GM21526 (cell line): ENCODE results near the gene SCO1.

Experiments used
- ATAC-seq: cut with Tn5 transposase; IDR thresholded peaks from one replicate; pipeline ENCODE4 v1.9.1; 2021; ENCODE audit warnings: moderate library complexity; ENCODE audit not compliant: unreplicated experiment, low FRiP score

Gene SCO1

DNA sequence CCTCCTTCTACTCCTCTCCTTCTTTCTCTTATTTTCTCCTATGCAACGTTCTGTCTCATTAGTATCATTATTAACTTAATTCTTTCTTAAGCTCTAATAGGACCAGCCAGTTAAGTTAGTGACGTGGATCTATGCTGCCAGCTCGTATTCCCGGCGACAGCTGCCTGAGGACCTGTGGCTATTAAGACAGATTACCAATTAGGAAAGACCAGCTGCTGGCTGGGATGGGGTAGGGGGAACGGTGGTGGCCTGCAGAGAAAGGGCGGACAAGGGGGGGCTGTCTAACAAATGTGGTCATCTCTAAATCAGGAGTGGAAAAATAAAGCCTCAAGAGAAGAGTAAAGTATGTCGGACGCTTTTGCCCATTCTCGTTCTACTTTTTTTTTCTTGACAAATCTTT, 39.5 kb downstream of the SCO1 start:
- ATAC-seq: no peak

DNA sequence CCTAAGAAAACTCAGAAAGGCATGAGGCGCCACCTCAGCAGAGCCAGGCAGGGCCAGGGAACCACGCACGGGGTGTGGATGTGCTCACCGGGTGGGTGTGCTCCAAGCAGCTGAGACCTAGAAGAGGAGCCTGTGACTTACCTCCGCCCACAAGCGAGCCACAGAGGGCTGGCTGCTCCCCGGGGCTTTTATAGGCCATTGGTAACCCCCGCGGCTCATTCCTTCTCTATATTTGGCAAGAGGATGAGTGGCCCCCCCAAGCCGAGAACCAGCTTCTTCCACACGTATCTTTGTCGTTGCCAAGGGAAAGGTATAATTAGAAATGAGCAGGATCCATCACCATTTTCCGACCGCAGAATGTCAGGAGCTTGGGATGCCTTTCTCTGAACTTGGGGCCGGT, 40.2 kb downstream of the SCO1 start, which contains the start of gene MYH3:
MYH3 (minus strand) TSS at position 162 of the 400 bp plus-strand sequence. CDS start 2,245 bp downstream, outside the sequence.
- ATAC-seq: no peak

DNA sequence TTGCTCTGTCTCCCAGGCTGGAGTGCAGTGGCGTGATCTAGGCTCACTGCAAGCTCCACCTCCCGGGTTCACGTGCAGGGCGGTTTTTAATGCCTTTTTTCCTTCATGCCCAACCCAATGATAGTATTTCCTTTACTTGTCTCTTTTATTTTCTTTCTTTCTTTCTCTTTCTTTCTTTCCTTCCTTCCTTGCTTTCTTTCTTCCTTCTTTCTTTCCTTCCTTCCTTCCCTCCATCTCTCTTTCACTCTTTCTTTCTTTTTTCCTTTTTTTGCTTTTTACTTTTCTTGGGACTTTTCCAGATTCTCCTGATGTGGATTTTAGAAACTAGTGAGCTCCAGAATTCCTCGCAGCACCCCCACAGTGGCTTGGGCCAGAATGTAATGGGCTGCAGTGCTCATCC, 43.3 kb downstream of the SCO1 start:
- ATAC-seq: no peak

DNA sequence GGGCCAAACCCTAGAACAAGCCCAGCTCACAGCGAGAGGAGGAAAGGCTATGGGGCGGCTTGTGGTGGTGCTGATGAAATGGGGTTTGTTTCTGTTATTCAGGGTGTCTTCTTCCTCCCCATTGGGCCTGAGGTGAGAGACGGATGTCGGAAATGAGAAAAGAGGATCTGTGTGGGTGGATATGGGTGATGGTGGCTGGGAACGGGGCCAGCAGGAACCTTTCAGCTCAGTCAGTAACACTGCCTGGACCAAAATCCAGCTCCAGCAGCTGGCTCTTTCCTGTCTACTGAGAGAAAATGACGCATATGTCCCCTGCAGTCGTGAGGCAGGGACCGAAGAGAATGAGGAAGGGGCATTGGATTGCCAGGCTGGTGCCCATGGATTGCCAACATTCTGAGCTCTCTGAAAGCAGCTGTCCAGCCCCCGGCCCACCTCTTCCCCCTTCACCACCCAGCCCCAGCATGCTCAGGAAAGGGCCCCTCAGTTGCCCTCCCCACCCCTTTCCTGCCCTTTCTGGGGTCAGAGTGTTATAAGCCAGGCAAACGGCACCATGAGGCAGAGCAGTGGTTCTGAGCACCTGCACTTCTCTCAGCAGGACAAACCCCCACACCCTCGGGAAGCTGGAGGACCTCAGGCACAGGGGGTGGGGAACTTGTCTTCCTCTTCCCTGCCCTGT, 44.2 kb downstream of the SCO1 start:
- no peak for ATAC-seq

DNA sequence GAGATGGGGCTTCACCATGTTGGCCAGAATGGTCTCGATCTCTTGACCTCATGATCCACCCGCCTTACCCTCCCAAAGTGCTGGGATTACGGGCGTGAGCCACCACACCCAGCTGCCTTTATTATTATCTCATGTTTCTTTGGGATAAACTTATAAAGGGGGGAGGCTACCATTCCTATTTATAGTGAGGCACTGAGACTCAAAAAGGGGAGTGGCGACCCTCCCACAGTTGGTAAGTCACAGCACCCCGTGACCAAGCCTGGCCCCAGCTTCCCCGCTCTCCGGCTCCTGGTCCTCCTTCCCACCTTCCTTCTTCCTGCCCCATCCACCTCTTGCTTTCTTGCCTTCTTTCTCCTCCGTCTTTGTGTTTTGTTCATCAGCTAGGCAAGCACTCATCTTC, 45.4 kb downstream of the SCO1 start:
- ATAC-seq: no peak

DNA sequence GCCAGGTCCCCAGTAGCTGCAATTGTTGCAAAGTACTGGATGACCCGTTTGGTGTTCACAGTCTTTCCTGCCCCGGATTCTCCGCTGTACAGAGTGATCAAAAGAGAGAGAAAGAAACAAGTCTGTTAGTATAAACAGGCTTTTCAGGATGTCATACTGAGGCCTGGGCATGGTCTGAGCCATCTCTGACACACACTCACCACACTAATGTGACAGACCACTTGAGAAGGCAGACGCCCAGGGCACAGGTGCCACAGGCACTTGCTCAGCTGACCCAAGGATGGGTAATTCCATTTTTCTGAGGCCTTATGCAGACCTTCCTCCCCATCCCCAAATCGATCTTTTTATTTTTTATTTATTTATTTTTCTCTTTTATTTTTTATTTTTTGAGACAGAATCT, 47.7 kb downstream of the SCO1 start:
- ATAC-seq: no peak

DNA sequence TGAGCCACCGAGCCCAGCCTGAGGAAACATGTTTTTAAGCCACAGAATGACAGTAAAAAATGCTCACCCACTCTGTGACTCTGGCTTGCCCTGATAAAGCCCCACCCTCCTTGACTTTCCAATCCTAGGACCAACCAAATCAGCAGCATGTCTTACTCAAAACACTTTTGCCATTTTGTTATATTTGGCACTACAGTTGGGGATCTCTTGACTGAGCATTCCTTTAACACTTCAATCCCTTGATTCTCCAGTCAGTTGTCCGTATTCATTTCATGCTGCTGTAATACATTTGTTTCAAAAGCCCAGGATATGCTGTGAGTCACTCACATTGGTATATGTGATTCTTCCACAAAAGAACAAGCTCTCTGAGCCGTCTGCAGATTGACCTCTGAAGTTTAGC, 48.4 kb downstream of the SCO1 start:
- ATAC-seq: no peak

DNA sequence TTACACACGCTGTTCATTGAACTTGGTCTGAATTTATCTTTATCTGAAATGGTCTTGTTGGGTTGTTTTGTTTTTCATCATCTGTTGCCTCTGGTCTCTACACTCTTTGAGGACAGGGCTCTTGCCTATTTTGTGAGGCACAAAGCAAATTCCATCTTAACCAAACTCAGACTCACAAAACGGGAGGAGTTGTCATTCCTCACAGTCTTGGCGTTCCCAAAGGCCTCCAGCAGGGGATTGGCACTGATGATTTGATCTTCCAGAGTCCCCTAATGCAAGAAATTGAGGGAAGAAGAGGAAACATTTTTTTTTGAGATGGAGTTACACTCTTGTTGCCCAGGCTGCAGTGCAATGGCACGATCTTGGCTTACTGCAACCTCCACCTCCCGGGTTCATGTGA, 49.0 kb downstream of the SCO1 start:
- no peak for ATAC-seq

DNA sequence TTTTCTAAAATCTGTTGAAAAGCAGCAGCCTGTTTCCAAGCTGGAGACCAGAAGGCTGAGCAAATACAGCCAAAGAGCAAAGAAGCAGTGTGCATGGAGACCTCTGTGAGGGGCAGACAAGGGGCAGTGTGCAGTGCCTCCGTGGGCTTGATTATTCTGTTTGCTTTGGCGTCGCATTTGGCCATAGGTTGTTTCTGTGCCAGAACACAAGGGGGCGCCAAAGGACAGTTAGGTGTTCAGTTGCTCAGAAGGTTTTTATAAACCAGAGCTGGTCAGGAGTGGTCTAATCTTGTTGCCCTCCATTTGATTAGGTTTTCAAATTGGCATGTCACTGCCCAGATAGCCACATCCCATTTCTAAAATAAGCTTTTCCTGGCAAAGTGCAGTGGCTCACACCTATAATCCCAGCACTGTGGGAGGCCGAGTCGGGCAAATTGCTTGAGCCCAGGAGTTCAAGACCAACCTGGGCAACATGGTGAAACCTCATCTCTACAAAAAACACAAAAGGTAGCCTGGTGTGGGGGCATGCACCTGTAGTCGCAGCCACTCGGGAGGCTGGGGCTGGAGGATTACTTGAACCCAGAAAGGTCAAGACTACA, 50.8 kb downstream of the SCO1 start:
- no peak for ATAC-seq

DNA sequence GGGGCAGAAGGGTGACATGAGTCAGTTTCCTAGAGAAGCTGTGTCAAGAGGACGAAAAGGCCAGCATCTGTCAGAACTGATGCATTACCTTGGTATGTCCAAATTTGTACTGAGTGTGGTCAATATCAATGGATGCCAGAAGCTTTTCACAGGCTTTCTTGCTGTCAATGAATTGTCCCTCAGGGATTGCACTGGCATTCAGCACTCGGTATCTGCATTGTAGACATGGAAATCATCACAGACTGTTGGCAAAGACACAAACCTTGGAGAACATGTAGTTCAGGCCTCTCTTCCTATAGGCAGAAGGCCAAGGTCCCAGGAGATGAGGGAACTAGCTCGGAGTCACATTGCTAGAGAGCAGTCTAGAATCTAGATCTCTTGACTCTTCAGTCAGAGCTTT, 56.9 kb downstream of the SCO1 start:
- ATAC-seq: no peak

DNA sequence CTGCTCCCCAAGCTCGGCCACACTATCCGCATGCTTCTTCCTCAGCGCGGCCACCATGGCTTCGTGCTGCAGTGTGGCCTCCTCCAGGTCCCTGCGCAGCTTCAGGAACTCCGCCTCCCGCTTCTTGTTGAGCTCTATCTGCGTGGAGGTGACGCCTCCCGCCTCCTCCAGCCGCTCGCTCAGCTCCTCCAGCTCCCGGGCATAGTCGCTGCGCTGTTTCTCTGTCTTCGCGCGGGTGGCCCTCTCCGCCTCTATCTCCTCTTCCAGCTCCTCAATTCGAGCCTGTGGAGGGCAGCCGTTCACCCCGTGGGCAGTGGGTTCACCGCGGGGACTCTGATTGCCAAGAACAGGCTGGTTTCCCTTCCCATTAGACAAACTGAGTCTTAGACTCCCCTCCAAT, 59.2 kb downstream of the SCO1 start:
- no peak for ATAC-seq

DNA sequence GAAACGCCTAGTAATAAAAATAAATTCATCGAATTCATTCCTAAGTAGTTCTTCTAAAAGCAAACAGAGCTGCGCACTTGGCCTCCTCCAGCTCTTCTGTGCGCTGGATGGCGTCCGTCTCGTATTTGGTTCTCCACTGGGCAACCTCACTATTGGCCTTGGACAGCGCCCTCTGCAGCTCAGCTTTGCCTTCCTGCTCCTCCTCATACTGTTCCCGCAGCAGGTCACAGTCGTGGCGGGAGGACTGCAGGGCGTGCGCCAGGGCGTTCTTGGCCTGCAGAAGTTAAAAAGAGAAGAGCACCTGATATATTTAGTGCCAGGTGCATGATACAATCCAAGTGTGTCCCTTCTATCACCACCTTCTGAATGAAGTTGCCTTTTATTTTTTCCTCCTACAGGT, 62.0 kb downstream of the SCO1 start:
- no peak for ATAC-seq

DNA sequence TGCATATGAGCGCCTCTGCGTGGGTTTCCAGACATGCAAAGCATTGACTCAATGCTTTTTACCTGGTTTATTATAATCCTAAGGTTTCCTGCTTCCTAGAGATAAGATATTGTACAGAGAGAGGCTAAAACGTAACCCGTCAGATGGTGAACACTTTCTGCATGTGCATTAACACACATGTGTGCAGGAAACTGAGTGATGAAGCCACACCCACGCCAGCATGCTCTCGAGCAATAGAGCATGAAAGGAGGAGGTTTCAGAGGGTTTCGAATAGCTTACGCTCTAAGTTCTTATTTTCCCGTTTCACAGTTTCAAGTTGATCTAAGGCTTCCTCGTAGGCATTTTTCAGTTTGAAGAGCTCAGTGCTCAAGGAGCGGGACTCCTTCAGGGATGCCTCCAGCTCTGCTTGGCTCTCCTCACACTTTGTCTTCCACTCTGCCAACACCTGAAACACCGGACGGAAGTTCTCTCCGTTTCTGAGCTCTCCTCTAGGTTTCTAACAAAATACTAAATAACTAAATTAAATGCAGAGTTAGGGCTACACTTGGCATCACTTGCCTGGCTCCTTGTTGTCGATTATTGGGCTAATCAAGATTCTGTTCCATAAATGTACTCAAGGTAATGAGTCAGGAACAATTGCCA, 63.5 kb downstream of the SCO1 start:
- peak; percentile 96 for ATAC-seq

DNA sequence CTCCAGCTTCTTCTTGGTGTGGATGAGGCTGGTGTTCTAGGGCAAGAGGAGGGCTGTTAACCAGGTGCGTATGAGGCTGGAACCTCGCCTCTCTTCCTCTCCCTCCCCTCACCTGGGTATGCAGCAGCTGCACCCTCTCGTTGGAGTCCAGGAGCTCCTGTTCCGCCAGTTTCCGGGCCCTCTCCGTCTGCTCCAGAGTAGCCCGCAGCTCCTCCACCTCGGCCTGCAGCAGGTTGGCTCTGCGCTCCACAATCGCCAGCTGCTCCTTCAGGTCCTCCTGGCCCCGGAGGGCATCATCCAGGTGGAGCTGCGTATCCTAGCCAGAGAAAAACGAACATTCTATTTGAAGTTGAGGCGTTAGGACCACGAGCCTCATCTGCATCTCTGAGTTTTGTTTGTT, 65.6 kb downstream of the SCO1 start:
- no peak for ATAC-seq

DNA sequence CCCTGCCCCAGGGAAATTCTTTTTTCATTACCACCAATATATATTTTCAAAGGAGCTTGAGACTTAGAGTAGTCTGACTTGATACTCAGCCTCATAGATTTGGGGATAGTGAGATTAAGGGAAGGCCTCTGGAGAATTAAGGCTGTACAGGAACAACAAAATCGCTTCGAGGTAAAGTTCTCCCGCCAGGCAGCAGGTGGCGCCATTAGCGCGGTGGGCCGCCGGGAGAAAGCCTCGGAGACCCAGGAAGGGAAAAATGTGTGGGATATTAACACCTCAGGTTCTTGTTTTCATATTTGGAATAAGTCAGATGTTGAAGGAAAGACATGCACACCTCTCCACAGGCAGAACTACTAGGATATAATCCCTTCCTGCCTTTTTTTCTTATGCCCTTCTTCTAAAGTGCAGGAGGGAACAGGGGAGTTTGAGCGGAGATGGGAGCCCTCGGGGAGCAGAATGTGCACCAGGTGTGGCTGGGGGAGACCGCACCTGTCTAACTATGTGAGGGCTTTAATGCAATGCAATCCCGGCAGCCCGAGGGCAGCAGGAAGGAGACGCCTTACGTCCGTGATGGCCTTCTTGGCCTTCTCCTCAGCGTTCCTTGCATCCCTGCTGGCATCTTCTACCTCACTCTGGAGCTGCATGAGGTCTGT, 66.2 kb downstream of the SCO1 start:
- ATAC-seq: no peak

DNA sequence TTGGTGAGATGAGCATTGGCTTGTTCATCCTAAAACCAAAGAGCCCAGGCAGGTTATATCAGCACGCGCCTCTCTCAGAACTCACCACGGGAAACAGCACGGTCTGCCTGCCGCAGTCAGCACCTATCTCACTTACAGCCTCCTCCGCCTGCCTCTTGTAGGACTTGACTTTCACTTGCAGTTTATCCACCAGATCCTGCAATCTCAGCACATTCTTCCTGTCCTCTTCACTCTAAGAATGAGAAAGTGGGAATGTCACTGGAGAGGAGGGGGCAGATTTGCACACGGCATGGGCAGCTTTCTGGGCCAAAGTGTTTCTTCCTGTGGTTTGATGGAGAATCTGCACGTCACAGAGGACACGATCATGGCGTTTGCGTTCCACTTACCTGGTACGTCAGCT, 67.6 kb downstream of the SCO1 start:
- no peak for ATAC-seq

DNA sequence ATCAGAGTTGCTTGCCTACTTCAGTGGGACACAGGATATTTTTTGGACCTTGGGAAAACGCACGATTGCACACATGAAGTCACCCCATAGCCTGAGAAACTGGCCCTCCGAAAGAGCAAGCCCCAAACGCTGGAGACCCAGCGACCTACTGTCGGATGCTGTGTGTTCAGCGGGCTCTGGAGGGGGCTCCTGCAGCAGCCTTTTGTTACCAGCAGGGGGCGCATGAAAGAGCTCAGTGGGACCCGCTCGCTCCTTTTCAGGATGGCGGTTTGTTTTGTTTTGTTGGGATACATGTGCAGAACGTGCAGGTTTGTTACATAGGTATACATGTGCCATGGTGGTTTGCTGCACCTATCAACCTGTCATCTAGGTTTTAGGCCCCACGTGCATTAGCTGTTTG, 68.6 kb downstream of the SCO1 start:
- no peak for ATAC-seq

DNA sequence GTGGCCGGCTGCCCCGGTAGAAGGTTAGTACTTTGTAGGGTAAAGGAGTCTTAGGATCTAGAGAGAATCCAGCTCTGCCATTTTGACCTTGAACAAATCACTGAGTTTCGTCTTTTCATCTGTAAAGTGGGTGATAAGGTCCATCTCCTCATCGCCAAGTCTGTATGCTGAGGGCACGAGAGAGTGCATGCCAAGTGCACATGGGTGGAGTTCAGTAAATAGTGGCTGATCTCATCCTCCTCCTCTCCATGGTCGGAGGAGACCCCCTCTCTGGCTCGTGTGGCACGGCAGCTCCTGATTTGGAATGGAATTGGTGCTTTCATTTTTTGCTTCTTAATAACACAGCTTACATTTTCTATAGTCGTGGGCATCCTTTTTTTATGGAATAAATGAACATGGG, 70.9 kb downstream of the SCO1 start:
- no peak for ATAC-seq

DNA sequence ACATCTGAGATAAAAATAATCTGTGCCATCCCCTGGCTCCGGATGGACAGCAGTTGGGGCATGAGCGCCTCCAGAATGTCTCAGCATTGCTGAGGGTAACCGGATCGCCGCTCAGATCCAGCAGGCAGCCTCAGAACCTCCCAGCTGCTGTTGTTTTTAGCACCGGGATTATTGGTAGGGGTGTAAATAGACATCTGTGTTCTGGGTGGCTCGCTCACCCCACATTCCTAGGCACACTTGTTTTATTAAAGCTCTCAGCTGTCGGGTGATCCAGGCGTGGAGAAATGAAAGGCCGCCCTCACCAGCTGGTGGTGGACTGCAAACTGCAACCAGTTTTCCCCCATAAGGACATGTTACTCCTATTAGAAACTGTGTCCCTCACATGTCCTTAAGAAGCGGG, 72.4 kb downstream of the SCO1 start:
- no peak for ATAC-seq

DNA sequence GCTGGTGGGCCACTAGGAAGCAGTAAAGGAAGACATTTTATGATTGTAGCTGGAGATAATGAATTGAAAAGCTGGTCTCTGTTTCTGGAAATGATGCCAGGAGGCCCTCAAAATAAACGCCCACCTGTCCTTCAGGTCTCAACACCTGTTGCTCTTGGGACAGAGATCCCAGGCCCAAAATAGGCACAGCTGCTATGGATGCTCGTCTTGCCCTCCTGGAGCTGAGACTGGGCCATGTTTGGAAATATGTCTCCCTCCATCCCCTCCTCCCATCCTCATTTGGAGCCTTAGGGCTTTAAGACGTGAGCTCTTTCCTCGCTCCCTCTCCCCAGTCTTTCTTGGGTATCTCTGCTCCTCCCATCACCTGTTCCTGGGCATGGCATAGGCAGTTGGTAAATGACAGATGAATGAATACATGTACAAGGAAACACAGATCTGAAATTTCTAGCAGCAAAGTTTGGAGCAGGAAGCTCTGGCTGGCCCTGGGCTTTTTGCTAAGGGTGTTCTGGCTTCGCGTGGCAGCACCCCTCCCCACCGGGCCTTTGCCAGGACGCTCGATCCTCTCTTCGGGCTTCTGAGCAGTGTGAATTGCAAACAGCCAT, 73.5 kb downstream of the SCO1 start:
- no peak for ATAC-seq
